HCT116 (cell line): ENCODE results near the gene PNISR. TPM values are rescaled to one million over a fixed set of nuclear protein-coding genes. Genes with fewer than 3 reads are reported as not detected.
A peak's percentile ranks its signal among the peaks of the same experiment; 100 is the strongest.

ENCODE experiments used
- CBX3 ChIP-seq: IDR thresholded peaks from 2 replicates; pipeline ENCODE4 v1.6.1; 2012; ENCODE audit warnings: low read depth
- CTCF ChIP-seq, 3 experiments: fragments of 200-600 bp in 1 of 3; sonication (generic) in 1 of 3; IDR thresholded peaks in 2 of 3; conservative IDR thresholded peaks in 1 of 3; 2 replicates each; pipeline ENCODE4 v1.5.1; 2012 to 2017; ENCODE audit warnings: low read depth in 2 of 3, low read length in 2 of 3, antibody characterized with exemption in 1 of 3, borderline replicate concordance in 1 of 3, control low read depth in 1 of 3, mild to moderate bottlenecking in 1 of 3, mixed read lengths in 1 of 3, mixed run types in 1 of 3, moderate library complexity in 1 of 3; ENCODE audit not compliant: insufficient read depth in 1 of 3
- EZH2 ChIP-seq: fragments of 200-600 bp; sonication (generic); IDR thresholded peaks from 2 replicates; pipeline ENCODE4 v1.6.1; 2017; ENCODE audit warnings: antibody characterized with exemption, mixed run types
- JUND ChIP-seq: IDR thresholded peaks from 2 replicates; pipeline ENCODE4 v1.6.1; 2012
- POLR2A ChIP-seq: IDR thresholded peaks from 2 replicates; pipeline ENCODE4 v1.7.0; 2011; ENCODE audit warnings: borderline replicate concordance; ENCODE audit not compliant: insufficient read depth, insufficient read length; ENCODE audit errors: extremely low read depth
- REST ChIP-seq: IDR thresholded peaks from 2 replicates; pipeline ENCODE4 v1.6.1; 2012; ENCODE audit warnings: low read depth
- TCF7L2 ChIP-seq: IDR thresholded peaks from 2 replicates; pipeline ENCODE4 v1.7.0; 2011; ENCODE audit warnings: borderline replicate concordance, inconsistent platforms; ENCODE audit not compliant: insufficient read depth, insufficient read length; ENCODE audit errors: extremely low read depth
- total RNA-seq: library from RNA; stranded (reverse); gene quantifications from one replicate; pipeline ENCODE4 v1.2.1, GENCODE V29; 2021; ENCODE audit not compliant: unreplicated experiment

Gene PNISR
- total RNA-seq, 1 experiment from 2014 or later: 97.1 TPM

DNA sequence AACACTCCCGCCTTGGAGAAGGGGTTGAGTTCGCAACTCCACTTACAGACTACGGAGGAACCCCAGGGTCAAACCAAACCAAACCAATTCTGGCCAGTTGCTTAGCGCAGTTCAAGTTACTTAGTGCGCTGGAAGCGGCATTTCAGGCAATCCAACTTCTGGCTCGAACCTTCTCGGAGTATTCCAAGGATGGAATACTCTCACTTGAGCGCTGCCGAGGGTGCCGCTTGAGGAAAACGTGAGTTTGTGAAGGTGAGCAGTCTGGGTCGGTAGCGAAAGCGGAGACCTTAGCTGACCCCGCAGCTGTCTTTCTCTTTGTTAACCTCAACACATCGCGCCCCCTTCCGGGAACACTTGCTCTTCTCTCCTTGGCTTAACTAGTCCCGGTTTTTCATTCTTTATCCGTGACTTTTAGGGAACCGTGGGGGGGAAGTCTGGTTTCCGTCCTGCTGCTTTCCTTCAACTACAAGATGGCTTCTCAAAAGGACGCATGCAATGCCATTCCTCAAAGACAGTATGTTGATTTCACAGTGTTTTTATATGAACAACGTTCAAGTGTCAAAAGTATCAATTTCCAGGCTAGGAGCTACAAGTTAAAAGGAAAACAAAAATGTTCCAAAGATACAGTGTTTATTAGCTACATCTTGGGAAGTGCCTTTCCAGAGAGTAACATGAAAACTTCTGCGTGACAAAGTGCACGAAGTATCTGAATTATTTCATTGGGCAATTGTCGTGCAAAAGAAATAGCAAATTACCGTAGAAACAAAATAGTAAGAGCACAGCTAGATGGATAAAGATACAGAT lies 741 bp upstream of the PNISR start (continued):
- TF ChIP-seq CTCF (IDR thresholded peaks at IDR 0.05 in 2 of 3, conservative IDR thresholded peaks at IDR 0.05 in 1 of 3; ENCODE audit: borderline replicate concordance in 1 of 3, insufficient read depth in 1 of 3, low read depth in 2 of 3, low read length in 2 of 3) (peak; percentile 47 to 56 (median 49)), POLR2A (peak; percentile 49), EZH2 (no peak), JUND (no peak; the same call in 1 of the 2 replicates), TCF7L2 (no peak), REST (no peak), CBX3 (peak; percentile 55; the same call in 1 of the 2 replicates)
